Measurements from ENCODE around the gene CD7. TPM values are rescaled to one million over a fixed set of nuclear protein-coding genes. Genes with fewer than 3 reads are reported as not detected.

CD7 gene
- total and polyA plus RNA-seq, 9 donors = 0.22 to 1.4 (median 0.50) TPM

- H3K27me3 ChIP-seq (ENCODE audit: control insufficient read depth, insufficient read depth, low read length) = peaks cover 49% of the 10 kb centered on the region
- H3K27ac ChIP-seq (ENCODE audit: low read length) = no peak overlapping the region
- no peaks in the 10 kb centered on the region for H3K9me3 ChIP-seq (replicated peaks; ENCODE audit: control insufficient read depth, low read depth, low read length)
- 67% methylated on average over 22 of the region's 27 CpGs for WGBS (ENCODE audit: insufficient coverage)
- H3K4me1 ChIP-seq (ENCODE audit: control insufficient read depth, insufficient read depth, low read length) = peaks cover 9% of the 10 kb centered on the region
- no peak overlapping the region for H3K4me3 ChIP-seq (ENCODE audit: low read length)
- DNase-seq = no peak
- H3K36me3 ChIP-seq (ENCODE audit: control insufficient read depth, insufficient read depth, low read length) = no peaks in the 10 kb centered on the region
These were observed 3.2 kb downstream of the CD7 start for GRCh38 chr17:82314012-82314726.

GRCh38 chr17:82313195-82314011, 4.0 kb downstream of the CD7 start:
- H3K27ac ChIP-seq (ENCODE audit: low read length) = no peak overlapping the region
- WGBS (ENCODE audit: insufficient coverage) = 66% methylated on average over 14 of the region's 28 CpGs
- peaks cover 9% of the 10 kb centered on the region for H3K4me1 ChIP-seq (ENCODE audit: control insufficient read depth, insufficient read depth, low read length)
- peaks cover 53% of the 10 kb centered on the region for H3K27me3 ChIP-seq (ENCODE audit: control insufficient read depth, insufficient read depth, low read length)
- no peaks in the 10 kb centered on the region for H3K36me3 ChIP-seq (ENCODE audit: control insufficient read depth, insufficient read depth, low read length)
- no peak overlapping the region for H3K4me3 ChIP-seq (ENCODE audit: low read length)
- no peaks in the 10 kb centered on the region for H3K9me3 ChIP-seq (replicated peaks; ENCODE audit: control insufficient read depth, low read depth, low read length)
- DNase-seq = no peak

GRCh38 chr17:82311971-82312370, 5.4 kb downstream of the CD7 start:
- peaks cover 6% of the 10 kb centered on the region for H3K4me1 ChIP-seq (ENCODE audit: control insufficient read depth, insufficient read depth, low read length)
- DNase-seq = no peak
- no peak overlapping the region for H3K4me3 ChIP-seq (ENCODE audit: low read length)
- peaks cover 52% of the 10 kb centered on the region for H3K27me3 ChIP-seq (ENCODE audit: control insufficient read depth, insufficient read depth, low read length)
- H3K9me3 ChIP-seq (replicated peaks; ENCODE audit: control insufficient read depth, low read depth, low read length) = no peaks in the 10 kb centered on the region
- no peaks in the 10 kb centered on the region for H3K36me3 ChIP-seq (ENCODE audit: control insufficient read depth, insufficient read depth, low read length)
- H3K27ac ChIP-seq (ENCODE audit: low read length) = no peak overlapping the region
- WGBS (ENCODE audit: insufficient coverage) = 88% methylated on average over 3 of the region's 13 CpGs

DNA sequence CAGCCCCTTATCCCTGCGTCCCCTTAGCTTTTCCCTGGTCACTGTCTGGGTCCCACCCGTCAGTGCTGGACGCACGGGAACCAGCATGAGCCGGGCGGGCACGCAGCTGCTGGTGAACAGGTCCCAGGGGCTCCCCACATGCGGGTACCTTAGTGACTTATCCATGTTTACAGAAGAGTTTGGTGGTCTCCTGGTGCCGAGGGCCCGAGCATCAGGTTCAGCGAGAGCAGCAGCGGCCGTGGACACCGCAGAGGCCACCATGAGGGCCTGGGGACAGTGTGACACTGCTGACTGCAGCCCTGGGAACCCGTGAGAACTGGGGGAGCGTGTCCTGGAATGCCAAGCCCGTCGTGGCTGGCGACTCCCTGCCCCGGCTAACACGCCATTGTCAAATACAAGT, 6.5 kb downstream of the CD7 start:
- Histone ChIP-seq H3K4me1 (ENCODE audit: control insufficient read depth, insufficient read depth, low read length) (peaks cover 3% of the 10 kb centered on the region), H3K4me3 (ENCODE audit: low read length) (no peak overlapping the region), H3K9me3 (replicated peaks; ENCODE audit: control insufficient read depth, low read depth, low read length) (no peaks in the 10 kb centered on the region), H3K27me3 (ENCODE audit: control insufficient read depth, insufficient read depth, low read length) (peaks cover 41% of the 10 kb centered on the region), H3K36me3 (ENCODE audit: control insufficient read depth, insufficient read depth, low read length) (no peaks in the 10 kb centered on the region), H3K27ac (ENCODE audit: low read length) (no peak overlapping the region)
- 86% methylated on average over 21 of the region's 21 CpGs for WGBS (ENCODE audit: insufficient coverage)
- DNase-seq = no peak

GRCh38 chr17:82309656-82310570, 7.5 kb downstream of the CD7 start:
- WGBS (ENCODE audit: insufficient coverage) = 78% methylated on average over 27 of the region's 27 CpGs
- DNase-seq = no peak
- Histone ChIP-seq H3K4me3 (ENCODE audit: low read length) (no peak overlapping the region), H3K27me3 (ENCODE audit: control insufficient read depth, insufficient read depth, low read length) (peaks cover 31% of the 10 kb centered on the region), H3K36me3 (ENCODE audit: control insufficient read depth, insufficient read depth, low read length) (no peaks in the 10 kb centered on the region), H3K4me1 (ENCODE audit: control insufficient read depth, insufficient read depth, low read length) (peaks cover 5% of the 10 kb centered on the region), H3K27ac (ENCODE audit: low read length) (no peak overlapping the region), H3K9me3 (replicated peaks; ENCODE audit: control insufficient read depth, low read depth, low read length) (no peaks in the 10 kb centered on the region)

DNA sequence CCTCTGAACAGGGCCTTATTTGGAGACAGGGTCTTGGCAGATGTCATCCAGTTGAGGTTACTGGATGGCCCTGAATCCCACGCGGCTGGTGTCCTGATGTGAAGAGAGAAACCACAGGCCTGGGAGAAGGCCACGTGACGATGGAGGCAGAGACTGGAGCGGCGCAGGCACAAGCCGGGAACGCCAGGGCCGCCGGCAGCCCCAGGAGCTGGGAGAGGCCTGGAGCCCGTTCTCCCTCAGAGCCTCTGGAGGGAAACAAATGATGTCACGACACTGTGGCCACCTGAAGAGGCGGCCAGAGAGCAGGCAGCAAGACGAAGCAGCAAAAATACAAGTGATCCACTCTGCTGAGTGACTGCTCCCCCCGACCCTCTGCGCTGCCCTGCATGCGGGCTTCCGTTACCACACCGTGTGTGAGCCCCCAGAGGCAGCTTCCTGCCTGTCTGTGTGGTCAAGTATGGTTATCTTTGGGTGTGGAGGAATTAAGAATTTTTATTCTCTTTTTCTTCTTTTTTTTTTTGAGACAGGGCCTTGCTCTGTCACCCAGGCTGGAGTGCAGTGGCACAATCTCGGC, 11.6 kb downstream of the CD7 start:
- Histone ChIP-seq H3K4me1 (ENCODE audit: control insufficient read depth, insufficient read depth, low read length) (peaks cover 21% of the 10 kb centered on the region), H3K27me3 (ENCODE audit: control insufficient read depth, insufficient read depth, low read length) (peaks cover 36% of the 10 kb centered on the region), H3K4me3 (ENCODE audit: low read length) (no peak overlapping the region), H3K36me3 (ENCODE audit: control insufficient read depth, insufficient read depth, low read length) (no peaks in the 10 kb centered on the region), H3K27ac (ENCODE audit: low read length) (no peak overlapping the region), H3K9me3 (replicated peaks; ENCODE audit: control insufficient read depth, low read depth, low read length) (no peaks in the 10 kb centered on the region)
- no peak for DNase-seq
- 59% methylated on average over 15 of the region's 20 CpGs for WGBS (ENCODE audit: insufficient coverage)

GRCh38 chr17:82304826-82305726, 12.3 kb downstream of the CD7 start:
- Histone ChIP-seq H3K36me3 (ENCODE audit: control insufficient read depth, insufficient read depth, low read length) (no peaks in the 10 kb centered on the region), H3K9me3 (replicated peaks; ENCODE audit: control insufficient read depth, low read depth, low read length) (no peaks in the 10 kb centered on the region), H3K4me1 (ENCODE audit: control insufficient read depth, insufficient read depth, low read length) (peaks cover 25% of the 10 kb centered on the region), H3K4me3 (ENCODE audit: low read length) (no peak overlapping the region), H3K27me3 (ENCODE audit: control insufficient read depth, insufficient read depth, low read length) (peaks cover 30% of the 10 kb centered on the region), H3K27ac (ENCODE audit: low read length) (no peak overlapping the region)
- no peak for DNase-seq
- 62% methylated on average over 18 of the region's 23 CpGs for WGBS (ENCODE audit: insufficient coverage)

- H3K27ac ChIP-seq (ENCODE audit: low read length) = no peak overlapping the region
These were observed 13.2 kb downstream of the CD7 start for GRCh38 chr17:82303944-82304808.

More at GRCh38 chr17:82303944-82304808, 13.2 kb downstream of the CD7 start:
- H3K9me3 ChIP-seq (replicated peaks; ENCODE audit: control insufficient read depth, low read depth, low read length) = no peaks in the 10 kb centered on the region
- H3K4me3 ChIP-seq (ENCODE audit: low read length) = no peak overlapping the region
- no peaks in the 10 kb centered on the region for H3K36me3 ChIP-seq (ENCODE audit: control insufficient read depth, insufficient read depth, low read length)
- peaks cover 25% of the 10 kb centered on the region for H3K4me1 ChIP-seq (ENCODE audit: control insufficient read depth, insufficient read depth, low read length)
- no peak for DNase-seq
- H3K27me3 ChIP-seq (ENCODE audit: control insufficient read depth, insufficient read depth, low read length) = peaks cover 22% of the 10 kb centered on the region
- WGBS (ENCODE audit: insufficient coverage) = 35% methylated on average over 11 of the region's 26 CpGs
